ENCODE data around the gene FAM184A.

DNA sequence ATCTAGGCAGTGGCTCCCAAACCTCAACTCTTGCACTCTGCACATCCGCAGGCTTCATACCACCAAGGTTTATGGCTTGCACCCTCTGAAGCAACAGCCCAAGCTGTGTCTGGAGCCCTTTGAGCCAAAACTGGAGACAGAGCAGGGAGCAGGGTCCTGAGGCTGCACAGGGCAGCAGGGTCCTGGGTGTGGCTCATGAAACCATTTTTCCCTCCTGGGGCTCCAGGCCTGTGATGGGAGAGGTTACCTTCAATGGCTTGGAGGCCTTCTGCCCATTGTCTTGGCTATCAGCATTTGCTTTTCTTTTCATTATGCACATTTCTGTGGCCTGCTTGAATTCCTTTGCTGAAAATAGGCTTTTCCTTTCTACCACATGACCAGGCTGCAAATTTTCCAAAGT is 6.3 kb upstream of the FAM184A start:
- TF ChIP-seq, protein P1, sequence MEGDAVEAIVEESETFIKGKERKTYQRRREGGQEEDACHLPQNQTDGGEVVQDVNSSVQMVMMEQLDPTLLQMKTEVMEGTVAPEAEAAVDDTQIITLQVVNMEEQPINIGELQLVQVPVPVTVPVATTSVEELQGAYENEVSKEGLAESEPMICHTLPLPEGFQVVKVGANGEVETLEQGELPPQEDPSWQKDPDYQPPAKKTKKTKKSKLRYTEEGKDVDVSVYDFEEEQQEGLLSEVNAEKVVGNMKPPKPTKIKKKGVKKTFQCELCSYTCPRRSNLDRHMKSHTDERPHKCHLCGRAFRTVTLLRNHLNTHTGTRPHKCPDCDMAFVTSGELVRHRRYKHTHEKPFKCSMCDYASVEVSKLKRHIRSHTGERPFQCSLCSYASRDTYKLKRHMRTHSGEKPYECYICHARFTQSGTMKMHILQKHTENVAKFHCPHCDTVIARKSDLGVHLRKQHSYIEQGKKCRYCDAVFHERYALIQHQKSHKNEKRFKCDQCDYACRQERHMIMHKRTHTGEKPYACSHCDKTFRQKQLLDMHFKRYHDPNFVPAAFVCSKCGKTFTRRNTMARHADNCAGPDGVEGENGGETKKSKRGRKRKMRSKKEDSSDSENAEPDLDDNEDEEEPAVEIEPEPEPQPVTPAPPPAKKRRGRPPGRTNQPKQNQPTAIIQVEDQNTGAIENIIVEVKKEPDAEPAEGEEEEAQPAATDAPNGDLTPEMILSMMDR (IDR thresholded peaks at IDR 0.05): no peak
- TF ChIP-seq POLR2A (IDR thresholded peaks at IDR 0.05): no peak
